NAMALWA (cell line): ENCODE results near the gene TBC1D13.
"Not testable (repeated sequence)": the region's sequence is repeated elsewhere in the genome, so short reads cannot be mapped to it uniquely, and the experiment has no call there.

Source experiments
- DNase-seq: peaks from one replicate; pipeline ENCODE4 v3.0.0-alpha.2; 2015; ENCODE audit warnings: low spot score

The TBC1D13 gene

DNA sequence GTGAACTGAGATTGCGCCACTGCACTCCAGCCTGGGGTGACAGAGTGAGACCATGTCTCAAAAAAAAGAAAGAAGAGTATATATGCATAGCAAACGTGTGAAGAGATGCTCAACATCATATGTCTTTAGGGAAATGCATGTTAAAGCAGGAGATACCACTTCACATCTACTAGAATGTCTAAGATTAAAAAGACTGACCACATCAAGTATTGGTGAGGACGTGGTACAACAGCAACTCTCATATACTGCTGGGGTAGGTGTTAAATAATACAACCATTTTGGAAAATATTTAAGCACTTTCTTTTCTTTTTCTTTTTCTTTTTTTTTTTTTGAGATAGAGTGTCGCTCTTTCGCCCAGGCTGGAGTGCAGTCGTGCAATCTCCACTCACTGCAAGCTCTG, 1.6 kb upstream of the TBC1D13 start:
- no peak for DNase-seq

DNA sequence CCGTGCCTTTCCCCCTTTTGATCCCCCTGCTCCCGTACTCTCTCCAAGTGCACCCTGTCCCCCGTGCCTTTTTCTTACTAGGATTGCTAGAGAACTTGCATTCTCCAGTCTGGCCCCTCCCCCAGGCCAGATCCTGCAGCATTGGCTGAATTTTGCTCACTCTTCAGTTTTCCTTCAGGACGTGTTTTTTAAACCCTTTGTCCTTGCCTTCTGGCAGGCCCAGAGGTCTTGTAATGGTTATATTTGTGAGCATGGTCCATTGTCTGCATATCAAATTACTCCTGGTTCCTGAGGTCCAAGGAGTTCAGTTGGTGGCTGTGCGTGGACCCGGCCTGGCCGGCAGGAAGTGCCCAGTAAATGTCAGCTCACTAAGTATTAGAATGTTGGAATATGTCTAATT, 606 bp downstream of the TBC1D13 start:
- DNase-seq, result peak; percentile 20

DNA sequence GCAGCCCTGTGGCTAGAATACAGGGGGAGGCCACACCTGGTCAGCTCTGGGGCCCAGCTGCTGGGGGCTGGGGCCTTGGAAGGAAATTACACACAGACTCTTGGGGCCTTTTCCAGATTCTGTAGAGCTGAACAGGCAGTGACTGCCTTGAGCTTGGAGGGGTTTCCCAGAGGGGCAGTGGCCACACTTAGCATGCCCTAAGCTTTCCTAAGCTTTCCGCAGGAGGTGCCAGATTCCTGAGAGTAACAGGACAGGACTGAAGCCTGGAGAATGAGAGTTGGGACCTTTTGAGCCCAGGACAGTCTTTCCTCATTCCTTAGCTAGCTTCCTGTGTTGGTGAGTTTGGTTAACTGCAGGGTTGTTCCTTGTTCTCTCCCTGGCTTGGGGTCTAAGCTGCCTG, 1.4 kb downstream of the TBC1D13 start:
- DNase-seq, result no peak

DNA sequence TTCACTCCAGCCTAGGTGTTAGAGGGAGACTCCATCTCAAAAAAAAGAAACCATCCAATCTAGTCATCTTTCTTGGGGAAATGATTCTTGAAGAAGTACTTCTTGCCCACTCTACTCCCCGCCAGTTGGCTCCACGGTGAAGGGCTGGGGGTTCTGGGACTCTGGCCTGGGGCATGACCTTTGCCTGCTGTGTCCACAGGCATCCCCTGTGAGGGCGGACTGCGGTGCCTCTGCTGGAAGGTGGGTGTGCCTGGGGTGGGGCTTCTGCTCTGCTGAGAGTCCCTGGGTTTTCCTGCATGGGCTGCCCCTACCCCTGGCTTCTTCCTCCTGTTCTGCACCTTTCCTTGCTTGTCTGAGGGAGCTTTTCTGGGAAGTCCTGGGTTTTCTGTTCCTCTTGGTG, 3.5 kb downstream of the TBC1D13 start:
- DNase-seq, result no peak

DNA sequence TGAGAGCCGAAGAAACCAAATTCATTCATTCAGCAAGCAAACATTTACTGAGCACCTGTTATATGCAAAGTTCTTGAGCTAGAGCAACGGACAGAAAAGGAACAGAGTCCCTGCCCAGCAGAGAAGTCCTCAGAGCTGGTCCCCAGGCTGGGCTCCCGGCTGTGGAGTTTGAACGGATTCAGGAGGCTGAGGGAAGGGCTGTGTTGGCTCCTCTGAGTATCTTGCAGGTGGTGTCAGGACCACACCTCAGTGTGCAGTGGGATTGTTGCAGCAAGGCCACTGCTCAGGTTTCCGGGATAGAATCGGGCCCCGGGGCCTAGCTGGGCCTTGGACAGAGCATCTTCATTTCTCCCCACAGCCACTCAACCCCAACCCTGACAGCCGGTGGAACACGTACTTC, 5.1 kb downstream of the TBC1D13 start:
- no peak for DNase-seq

DNA sequence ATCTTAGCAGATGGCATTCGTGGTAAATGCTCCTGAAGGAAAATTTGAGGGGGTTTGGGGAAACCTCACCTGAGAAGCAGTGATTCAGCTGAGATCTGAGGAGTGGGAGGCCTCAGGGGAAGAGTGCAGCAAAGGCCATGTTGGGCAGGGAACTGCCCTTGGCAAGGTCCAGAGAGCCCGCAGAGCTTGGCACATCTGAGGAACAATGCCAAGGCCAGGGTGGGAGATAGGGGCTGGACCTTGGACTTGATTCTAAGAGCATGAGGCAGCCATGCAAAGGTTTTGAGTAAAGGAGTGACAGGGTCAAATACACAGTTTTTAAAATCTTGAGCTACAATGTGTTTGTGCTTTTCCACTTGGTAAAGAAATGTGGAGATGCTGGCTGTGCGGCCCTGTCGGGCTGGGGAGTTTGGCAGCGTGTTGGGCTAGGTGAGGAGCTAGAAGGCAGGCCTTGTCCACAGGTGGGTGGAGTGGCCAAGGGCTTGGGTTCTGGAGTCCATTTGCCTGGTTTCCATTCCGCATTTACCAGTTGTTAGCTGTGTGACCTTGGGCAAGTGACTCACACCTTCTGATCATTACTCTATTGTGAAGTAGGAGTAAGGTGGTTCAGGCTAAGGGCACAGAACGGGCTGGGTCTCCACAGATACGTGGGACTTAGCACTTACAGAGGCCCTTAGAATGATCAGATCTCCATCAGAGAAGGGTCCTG, 6.1 kb downstream of the TBC1D13 start:
- no peak for DNase-seq

DNA sequence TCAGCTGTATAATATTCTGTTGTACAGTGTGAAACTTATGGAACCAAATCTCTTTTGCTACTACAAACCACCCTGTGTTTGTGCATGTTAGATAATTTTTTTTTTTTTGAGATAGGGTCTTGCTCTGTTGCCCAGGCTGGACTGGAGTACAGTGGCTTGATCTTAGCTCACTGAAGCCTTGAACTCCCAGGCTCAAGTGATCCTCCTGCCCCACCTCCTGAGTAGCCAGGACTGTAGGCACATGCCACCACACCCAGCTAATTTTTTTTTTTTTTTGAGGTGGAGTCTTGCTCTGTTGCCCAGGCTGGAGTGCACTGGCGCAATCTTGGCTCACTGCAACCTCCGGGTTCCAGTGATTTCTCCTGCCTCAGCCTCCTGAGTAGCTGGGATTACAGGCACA, 7.9 kb downstream of the TBC1D13 start:
- not testable (repeated sequence) for DNase-seq

DNA sequence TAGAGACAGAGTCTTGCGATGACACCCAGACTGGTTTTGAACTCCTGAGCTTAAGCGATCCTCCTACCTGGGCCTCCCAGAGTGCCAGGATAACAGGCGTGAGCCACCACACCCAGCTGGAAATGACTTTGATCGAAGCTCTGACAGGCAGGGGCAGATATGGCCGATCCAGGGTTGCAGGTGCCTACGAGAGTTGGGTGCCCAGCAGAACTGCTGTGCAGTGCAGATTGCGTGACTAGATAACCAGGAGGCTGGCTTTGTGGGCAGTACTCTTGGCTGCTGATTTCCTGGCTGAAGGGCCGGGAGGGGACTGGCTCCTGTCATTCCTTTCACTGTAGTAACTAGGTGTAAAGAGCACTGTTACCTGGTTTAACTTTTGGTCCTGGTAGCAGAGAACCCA, 11.8 kb downstream of the TBC1D13 start:
- no peak for DNase-seq

DNA sequence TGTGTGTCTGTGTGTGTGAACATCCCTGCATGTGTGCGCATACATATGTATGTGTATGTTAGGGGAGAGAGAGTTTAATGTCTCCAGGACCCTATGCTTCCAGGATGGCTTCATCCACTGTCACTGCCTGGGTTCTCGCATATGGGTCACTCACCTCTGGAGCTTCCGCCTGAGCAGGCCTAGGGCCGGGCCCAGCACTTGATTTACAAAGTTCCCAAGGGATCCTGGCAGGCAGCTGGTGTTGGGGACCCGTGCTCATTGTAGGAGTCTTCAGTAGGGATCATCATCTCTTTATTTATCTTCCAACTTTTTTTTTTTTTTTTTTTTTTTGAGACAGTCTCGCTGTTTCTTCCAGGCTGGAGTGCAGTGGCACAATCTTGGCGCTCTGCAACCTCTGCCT, 13.0 kb downstream of the TBC1D13 start:
- no peak for DNase-seq

DNA sequence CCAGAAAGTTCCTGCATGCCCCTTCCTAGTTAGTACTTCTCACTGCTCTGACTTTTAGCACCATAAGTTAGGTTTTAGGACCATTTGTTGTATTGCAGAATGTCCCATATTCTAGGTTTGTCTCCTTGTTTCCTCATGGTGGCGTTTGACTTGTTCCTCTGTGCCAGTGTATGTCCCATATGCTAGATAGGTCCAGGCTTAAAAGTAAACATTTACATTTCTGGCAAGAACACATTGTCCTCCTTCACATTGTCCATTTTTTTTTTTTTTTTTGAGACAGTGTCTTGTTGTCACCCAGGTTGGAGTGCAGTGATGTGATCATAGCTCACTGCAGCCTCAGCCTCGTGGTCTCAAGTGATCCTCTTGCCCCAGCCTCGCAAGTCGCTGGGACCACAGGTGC, 15.4 kb downstream of the TBC1D13 start:
- no peak for DNase-seq

DNA sequence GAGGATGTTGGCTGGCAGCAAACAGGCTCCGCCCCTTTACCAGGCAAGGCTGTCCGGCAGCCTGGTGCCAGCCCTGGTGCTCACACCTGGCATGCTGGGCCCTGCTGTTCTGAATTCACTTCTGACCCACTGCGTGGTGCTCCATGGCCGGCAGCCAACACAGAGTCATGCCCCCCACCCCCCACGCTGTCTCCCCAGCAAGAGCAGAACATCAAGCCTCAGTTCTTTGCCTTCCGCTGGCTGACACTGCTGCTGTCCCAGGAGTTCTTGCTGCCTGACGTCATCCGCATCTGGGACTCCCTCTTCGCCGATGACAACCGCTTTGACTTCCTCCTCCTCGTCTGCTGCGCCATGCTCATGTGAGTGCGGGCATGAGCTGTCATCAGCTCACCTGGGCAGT, 18.6 kb downstream of the TBC1D13 start:
- no peak for DNase-seq

DNA sequence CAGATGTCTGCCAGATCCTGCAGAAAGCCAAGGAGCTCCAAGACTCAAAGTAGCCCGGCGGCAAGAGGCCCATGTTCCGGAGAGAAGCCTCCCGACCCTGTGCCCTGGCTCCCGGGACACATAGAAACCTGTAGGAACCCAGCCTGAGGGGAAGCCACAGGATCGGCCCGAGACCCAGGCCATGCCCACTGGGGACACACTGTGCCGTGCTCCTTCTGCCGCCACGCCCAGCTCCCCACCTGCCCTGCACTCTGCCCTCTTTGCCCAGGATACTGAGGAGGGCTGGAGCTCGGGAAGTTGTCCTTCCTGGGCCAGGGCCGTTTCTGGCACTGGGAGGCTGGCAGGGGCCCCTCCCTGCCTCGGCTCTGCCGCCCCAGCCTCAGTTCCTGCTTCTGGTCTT, 20.8 kb downstream of the TBC1D13 start:
- no peak for DNase-seq

DNA sequence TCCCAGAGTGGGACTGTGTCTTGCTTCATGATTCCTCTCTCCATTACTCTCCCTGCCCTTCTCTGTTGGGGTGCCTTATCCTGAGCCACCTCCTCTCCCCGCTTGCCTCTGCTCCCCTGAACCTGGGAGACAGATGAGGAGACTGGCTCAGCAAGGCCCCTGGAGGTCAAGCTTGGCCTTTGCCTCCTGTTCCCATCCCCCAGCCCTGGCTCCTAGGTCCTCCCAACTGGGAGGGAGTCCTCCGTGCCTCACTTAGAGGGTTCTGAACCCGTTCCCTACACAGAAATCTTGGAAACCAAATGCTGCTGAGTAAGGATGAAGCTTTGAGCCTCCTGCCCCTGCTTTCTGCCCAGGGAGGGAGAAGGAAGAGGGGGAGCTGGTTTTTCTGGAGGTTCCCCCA, 21.5 kb downstream of the TBC1D13 start:
- DNase-seq, result no peak

DNA sequence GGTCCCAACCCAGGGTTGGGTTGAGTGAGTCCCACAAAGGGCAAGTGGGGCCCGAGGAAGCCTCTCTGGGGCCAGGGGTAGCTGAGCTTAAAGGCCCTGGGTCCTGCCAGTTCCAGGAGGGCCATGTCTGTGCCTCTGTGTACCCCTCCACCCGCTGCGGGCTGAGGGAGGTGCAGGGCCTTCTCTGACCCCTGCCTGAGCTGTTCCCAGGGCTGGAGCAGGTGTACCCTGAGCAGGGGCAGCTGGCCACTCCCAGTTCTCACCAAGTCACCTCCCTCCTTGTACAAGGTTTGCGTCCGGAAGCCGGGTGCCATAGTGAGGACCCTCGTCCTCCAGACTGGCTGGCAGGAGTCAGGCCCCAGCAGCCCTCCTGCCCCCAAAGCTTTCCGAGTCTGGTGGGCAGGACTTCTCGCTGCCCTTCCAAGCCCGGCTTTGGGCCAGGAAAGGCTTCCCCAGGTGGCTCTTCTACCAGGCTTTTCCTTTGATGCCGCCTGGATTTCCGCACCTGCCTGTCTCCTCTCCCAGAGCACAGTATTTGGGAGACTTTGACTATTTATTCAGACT, 22.1 kb downstream of the TBC1D13 start:
- no peak for DNase-seq

DNA sequence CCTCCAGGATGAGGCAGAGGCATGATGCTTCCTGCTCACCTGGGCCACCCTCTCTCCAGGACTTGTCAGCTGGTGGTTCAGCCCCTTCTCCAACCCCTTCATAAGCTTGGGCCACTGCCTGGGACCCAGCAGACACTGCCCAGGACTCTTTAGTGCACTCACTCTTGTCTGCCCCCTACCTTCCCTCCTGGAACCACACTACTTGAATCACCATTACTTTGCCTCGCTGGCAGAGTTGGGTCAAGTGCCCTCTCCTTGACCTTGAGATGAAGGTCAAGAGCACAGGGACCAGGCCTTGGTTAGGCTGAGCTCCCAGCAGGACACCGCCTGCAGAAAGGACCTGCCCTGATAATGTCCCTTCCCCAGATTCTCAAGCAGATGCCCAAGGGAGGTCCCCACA, 22.8 kb downstream of the TBC1D13 start:
- DNase-seq, result no peak

DNA sequence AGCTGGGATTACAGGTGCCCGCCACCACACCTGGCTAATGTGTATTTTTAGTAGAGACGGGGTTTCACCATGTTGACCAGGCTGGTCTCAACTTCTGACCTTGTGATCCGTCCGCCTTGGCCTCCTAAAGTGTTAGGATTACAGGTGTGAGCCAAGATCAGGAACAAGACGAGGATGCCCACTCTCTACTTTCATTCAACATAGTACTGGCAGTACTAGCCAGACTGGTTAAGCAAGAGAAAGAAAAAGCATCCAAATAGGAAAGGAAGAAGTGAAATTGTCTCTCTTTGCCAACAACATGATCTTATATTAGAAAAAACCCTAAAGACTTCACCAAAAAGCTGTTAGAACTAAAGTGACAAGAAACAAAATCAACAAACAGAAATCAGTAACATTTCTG, 23.8 kb downstream of the TBC1D13 start:
- DNase-seq, result no peak

DNA sequence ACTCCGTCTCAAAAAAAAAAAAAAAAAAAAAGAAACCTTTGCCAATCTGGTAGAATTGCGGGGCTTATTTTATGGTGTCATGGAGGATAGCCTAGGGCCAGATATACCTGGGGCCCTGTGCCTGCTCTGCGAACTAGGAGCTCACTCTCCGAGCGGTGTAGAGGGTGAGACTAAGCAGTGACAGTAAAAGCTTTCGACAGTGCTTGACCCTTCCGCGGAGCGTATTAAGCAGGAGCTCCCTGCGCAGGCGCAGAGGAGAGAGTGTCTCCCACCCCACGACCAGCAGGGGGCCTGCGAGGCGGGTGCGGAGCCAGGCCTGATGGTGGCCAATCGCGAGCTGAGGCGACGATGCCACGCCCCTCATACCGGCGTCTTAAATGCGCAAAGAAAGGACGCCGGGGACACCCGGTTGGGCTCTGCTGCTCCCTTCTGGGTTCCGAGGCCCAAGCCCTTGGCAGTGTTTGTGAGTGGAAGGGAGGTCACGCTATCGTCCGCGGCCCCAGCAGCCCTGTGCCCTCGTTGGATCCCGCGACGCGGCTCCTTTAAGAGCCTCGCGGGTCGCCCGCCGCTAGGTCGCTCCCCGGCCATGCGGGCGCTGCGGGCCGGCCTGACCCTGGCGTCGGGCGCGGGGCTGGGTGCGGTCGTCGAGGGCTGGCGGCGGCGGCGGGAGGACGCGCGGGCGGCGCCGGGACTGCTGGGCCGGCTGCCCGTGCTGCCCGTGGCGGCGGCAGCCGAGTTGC, 31.2 kb downstream of the TBC1D13 start, which contains the start of gene ENDOG:
TSS of gene ENDOG (plus strand) at position 402 of the 740 bp plus-strand sequence. CDS start at position 587, 185 bp downstream.
- peak; percentile 98 for DNase-seq

DNA sequence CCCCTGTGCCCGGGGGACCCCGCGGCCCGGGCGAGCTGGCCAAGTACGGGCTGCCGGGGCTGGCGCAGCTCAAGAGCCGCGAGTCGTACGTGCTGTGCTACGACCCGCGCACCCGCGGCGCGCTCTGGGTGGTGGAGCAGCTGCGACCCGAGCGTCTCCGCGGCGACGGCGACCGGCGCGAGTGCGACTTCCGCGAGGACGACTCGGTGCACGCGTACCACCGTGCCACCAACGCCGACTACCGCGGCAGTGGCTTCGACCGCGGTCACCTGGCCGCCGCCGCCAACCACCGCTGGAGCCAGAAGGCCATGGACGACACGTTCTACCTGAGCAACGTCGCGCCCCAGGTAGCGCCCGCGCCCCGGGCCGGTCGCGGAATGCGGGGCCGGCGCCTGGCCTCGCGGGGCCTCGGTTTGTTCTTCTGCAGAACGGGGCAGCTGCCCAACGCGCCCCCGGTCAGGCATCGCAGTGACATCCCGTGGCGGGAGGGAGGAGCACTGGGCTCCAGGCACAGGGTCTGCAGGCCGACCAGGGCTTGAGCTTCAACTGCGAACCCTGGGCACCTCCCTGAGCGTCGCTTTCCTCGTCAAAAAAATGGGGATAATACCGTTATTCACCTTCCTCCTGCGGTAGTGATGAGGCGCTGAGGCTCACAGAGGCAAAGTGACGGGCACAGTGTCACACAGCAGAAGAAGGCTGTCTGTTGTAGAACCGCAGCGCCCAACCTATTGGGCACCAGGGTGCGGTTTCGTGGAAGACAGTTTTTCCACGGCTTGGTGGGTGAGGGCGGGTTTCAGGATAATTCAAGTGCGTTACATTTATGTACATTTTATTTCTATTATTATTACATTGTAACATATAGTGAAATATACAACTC, 32.0 kb downstream of the TBC1D13 start:
- peak; percentile 55 for DNase-seq

DNA sequence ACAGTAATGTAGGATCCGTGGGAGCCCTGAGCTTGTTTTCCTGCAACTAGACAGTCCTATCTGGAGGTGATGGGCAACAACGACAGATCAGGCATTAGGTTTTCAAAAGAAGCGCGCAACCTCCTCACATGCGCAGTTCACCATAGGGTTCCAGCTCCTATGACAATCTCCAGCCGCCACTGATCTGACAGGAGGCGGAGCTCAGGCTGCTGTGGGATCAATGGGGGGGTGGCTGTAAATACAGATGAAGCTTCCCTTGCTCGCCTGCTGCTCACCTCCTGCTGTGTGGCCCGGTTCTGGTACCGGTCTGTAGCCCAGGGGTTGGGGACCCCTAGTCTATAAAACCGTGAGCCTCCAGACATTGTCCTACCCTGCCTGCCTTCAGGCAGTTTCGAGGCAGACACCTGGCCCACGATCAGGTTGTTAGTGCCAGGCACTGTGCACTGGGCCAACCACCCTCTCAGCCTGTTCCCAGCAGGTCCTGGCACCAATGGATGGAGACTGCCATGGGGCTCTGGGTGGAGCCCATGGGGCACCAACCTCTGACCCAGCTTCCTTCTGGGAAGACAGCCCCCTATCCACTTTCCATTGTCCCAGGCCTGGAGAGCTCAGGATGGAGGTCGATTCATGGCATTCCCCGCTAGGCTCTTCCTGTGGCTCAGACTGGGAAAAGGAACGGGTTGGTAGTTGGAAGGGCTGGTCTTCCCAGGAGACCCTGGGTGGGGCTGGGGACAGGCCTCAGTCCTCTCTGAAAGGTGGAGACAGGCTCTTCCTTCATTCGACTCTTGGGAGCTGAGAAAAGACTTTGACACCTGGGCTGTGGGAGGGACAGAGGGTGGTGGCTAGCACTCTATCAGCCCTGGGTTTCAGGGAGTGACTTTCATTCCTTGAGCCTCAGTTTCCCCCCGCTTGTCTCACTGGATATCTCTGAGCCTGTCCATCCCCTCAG, 32.9 kb downstream of the TBC1D13 start:
- DNase-seq, result no peak

DNA sequence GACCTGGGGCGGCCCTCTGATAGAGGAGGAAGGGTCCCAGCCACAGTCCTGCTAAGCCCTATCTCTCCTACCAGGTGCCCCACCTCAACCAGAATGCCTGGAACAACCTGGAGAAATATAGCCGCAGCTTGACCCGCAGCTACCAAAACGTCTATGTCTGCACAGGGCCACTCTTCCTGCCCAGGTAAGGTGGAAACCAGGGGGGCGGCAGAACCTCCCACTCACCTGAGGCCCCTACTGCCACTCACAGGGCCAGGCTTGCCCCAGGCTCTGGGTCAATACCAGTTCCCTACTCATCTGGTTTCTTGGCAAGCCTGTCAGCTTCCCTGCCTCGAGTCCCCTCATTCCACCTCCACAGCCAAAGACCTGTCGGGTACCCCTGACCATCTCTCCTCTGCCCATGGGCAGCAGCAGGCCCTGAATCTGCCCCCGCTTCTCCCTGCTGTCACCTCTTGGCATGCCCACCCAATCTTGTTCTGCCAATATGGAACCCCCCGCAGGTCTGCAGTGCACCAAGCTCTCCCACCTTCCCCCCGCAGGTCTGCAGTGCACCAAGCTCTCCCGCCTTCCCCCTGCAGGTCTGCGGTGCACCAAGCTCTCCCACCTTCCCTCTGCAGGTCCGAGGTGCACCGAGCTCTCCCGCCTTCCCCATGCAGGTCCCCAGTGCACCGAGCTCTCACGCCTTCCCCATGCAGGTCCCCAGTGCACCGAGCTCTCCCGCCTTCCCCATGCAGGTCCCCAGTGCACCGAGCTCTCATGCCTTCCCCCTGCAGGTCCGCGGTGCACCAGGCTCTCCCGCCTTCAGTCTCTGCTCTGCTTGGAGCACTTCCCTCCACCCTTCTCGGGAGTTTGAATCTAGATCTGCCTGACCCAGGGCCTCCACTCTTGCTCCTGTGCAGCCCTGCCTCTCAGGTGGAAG, 33.9 kb downstream of the TBC1D13 start:
- no peak for DNase-seq
